K562 (cell line): Measurements from ENCODE around the gene PI4K2B. TPM values are rescaled to one million over a fixed set of nuclear protein-coding genes. Genes with fewer than 3 reads are reported as not detected.

Experiments used
- CHCHD3 ChIP-seq: fragments of 250-450 bp; sonication (Bioruptor Pico); IDR thresholded peaks from 2 replicates; pipeline ENCODE4 v2.1.2; 2022; ENCODE audit warnings: mild to moderate bottlenecking
- CHD2 ChIP-seq: IDR thresholded peaks from 2 replicates; pipeline ENCODE4 v1.6.1; 2011; ENCODE audit warnings: low read depth, low read length
- polyA plus RNA-seq, 8 experiments: library from polyadenylated mRNA; depleted of rRNA in 4 of 8; stranded (reverse) in 5 of 8; unstranded in 3 of 8; fragments of >200 nt; fragmentation: Nextera tagmentation in 2 of 8; fragmentation: Illumina TruSeq in 1 of 8; extraction: Ambion mirVana in 2 of 8; extraction: Trizol in 1 of 8; gene quantifications; 2 replicates each; pipeline versions ENCODE4 v1.2.1 to v1.2.3, GENCODE V29; 2011 to 2014; ENCODE audit warnings: inconsistent platforms in 1 of 8, missing spikeins in 1 of 8
- total RNA-seq, 7 experiments: library from RNA; depleted of rRNA in 6 of 7; stranded (reverse); fragments of >200 nt in 6 of 7; fragmentation: Illumina TruSeq in 2 of 7; extraction: Trizol in 2 of 7; gene quantifications; 2 replicates each; pipeline versions ENCODE4 v1.2.1 to v1.2.3, GENCODE V29; 2011 to 2021; ENCODE audit warnings: low replicate concordance in 1 of 7
- TF ChIP-seq, protein P1 (sequence below), 2 experiments: fragments of 450-650 bp in 1 of 2; sonication (generic) in 1 of 2; formaldehyde crosslinking in 1 of 2; IDR thresholded peaks; 2 replicates each; pipeline versions ENCODE4 v1.7.1 to v1.9.0; 2016 to 2022; ENCODE audit warnings: inconsistent platforms in 1 of 2, mild to moderate bottlenecking in 1 of 2, missing genetic modification reagents in 1 of 2
- TF ChIP-seq, protein P2 (sequence below): sonication (generic); formaldehyde crosslinking; IDR thresholded peaks from 2 replicates; pipeline ENCODE4 v1.8.0; 2022; ENCODE audit warnings: mild to moderate bottlenecking, missing genetic modification reagents
- TF ChIP-seq, protein P3 (sequence below), 2 experiments: fragments of 450-650 bp; IDR thresholded peaks; 2 replicates each; pipeline ENCODE4 v1.6.1; 2018; ENCODE audit warnings: mild to moderate bottlenecking in 2 of 2, low read depth in 1 of 2; ENCODE audit not compliant: partially characterized antibody in 2 of 2
- TF ChIP-seq, protein P4 (sequence below): fragments of 450-650 bp; IDR thresholded peaks from one replicate; pipeline ENCODE4 v1.6.1; 2018; ENCODE audit warnings: mild to moderate bottlenecking, moderate library complexity; ENCODE audit not compliant: partially characterized antibody

The PI4K2B gene
- total and polyA plus RNA-seq, 9 of the 15 experiments (the other 6 are each of a cell fraction or from before 2014, with no cell fraction given) = 4.5 to 21.4 (median 16.5) TPM

DNA sequence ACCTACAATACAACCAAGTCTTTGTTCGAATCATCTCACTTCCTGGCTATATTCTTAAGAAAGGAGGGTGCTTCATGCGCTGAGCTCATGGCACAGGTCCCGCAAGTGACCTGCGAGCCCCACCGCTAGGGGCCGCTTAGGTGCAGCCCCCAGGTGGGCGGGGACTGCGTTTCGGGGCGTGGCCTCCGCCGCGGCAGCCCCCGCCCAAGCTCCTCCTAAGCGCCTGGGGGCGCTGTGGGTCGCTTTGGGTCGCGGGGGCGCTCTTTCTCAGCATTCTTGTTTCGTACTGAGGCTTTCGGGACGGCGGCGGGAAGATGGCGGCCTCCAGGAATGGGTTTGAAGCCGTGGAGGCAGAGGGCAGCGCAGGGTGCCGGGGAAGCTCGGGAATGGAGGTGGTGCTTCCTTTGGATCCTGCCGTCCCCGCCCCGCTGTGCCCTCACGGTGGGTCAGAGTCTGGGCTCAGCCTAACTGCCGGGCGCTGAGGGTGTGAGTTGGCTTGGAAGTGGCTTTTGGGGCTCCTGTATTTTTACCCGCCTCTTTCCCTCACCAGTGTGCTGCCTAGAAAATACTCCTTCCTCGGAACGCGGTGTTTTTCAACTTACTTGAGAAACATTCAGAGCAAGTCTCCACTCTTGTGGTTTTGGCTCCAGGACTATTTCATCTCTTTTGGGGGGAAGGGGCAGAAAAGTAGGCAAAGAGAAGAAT, 78.8 kb downstream of the PI4K2B start, which contains the start of gene ZCCHC4 (continued):
- TF ChIP-seq, protein P1, sequence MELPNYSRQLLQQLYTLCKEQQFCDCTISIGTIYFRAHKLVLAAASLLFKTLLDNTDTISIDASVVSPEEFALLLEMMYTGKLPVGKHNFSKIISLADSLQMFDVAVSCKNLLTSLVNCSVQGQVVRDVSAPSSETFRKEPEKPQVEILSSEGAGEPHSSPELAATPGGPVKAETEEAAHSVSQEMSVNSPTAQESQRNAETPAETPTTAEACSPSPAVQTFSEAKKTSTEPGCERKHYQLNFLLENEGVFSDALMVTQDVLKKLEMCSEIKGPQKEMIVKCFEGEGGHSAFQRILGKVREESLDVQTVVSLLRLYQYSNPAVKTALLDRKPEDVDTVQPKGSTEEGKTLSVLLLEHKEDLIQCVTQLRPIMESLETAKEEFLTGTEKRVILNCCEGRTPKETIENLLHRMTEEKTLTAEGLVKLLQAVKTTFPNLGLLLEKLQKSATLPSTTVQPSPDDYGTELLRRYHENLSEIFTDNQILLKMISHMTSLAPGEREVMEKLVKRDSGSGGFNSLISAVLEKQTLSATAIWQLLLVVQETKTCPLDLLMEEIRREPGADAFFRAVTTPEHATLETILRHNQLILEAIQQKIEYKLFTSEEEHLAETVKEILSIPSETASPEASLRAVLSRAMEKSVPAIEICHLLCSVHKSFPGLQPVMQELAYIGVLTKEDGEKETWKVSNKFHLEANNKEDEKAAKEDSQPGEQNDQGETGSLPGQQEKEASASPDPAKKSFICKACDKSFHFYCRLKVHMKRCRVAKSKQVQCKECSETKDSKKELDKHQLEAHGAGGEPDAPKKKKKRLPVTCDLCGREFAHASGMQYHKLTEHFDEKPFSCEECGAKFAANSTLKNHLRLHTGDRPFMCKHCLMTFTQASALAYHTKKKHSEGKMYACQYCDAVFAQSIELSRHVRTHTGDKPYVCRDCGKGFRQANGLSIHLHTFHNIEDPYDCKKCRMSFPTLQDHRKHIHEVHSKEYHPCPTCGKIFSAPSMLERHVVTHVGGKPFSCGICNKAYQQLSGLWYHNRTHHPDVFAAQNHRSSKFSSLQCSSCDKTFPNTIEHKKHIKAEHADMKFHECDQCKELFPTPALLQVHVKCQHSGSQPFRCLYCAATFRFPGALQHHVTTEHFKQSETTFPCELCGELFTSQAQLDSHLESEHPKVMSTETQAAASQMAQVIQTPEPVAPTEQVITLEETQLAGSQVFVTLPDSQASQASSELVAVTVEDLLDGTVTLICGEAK (IDR thresholded peaks at IDR 0.05) = no peak
- TF ChIP-seq, protein P1 (CRISPR knock-in tag; IDR thresholded peaks at IDR 0.05) = no peak
- TF ChIP-seq, protein P2, sequence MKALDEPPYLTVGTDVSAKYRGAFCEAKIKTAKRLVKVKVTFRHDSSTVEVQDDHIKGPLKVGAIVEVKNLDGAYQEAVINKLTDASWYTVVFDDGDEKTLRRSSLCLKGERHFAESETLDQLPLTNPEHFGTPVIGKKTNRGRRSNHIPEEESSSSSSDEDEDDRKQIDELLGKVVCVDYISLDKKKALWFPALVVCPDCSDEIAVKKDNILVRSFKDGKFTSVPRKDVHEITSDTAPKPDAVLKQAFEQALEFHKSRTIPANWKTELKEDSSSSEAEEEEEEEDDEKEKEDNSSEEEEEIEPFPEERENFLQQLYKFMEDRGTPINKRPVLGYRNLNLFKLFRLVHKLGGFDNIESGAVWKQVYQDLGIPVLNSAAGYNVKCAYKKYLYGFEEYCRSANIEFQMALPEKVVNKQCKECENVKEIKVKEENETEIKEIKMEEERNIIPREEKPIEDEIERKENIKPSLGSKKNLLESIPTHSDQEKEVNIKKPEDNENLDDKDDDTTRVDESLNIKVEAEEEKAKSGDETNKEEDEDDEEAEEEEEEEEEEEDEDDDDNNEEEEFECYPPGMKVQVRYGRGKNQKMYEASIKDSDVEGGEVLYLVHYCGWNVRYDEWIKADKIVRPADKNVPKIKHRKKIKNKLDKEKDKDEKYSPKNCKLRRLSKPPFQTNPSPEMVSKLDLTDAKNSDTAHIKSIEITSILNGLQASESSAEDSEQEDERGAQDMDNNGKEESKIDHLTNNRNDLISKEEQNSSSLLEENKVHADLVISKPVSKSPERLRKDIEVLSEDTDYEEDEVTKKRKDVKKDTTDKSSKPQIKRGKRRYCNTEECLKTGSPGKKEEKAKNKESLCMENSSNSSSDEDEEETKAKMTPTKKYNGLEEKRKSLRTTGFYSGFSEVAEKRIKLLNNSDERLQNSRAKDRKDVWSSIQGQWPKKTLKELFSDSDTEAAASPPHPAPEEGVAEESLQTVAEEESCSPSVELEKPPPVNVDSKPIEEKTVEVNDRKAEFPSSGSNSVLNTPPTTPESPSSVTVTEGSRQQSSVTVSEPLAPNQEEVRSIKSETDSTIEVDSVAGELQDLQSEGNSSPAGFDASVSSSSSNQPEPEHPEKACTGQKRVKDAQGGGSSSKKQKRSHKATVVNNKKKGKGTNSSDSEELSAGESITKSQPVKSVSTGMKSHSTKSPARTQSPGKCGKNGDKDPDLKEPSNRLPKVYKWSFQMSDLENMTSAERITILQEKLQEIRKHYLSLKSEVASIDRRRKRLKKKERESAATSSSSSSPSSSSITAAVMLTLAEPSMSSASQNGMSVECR (CRISPR knock-in tag) = peak; percentile 80
- TF ChIP-seq, protein P3, sequence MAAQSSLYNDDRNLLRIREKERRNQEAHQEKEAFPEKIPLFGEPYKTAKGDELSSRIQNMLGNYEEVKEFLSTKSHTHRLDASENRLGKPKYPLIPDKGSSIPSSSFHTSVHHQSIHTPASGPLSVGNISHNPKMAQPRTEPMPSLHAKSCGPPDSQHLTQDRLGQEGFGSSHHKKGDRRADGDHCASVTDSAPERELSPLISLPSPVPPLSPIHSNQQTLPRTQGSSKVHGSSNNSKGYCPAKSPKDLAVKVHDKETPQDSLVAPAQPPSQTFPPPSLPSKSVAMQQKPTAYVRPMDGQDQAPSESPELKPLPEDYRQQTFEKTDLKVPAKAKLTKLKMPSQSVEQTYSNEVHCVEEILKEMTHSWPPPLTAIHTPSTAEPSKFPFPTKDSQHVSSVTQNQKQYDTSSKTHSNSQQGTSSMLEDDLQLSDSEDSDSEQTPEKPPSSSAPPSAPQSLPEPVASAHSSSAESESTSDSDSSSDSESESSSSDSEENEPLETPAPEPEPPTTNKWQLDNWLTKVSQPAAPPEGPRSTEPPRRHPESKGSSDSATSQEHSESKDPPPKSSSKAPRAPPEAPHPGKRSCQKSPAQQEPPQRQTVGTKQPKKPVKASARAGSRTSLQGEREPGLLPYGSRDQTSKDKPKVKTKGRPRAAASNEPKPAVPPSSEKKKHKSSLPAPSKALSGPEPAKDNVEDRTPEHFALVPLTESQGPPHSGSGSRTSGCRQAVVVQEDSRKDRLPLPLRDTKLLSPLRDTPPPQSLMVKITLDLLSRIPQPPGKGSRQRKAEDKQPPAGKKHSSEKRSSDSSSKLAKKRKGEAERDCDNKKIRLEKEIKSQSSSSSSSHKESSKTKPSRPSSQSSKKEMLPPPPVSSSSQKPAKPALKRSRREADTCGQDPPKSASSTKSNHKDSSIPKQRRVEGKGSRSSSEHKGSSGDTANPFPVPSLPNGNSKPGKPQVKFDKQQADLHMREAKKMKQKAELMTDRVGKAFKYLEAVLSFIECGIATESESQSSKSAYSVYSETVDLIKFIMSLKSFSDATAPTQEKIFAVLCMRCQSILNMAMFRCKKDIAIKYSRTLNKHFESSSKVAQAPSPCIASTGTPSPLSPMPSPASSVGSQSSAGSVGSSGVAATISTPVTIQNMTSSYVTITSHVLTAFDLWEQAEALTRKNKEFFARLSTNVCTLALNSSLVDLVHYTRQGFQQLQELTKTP (IDR thresholded peaks at IDR 0.05; ENCODE audit: low read depth in 1 of 2, partially characterized antibody in 2 of 2) = peak; percentile 6 to 68
- TF ChIP-seq, protein P4, sequence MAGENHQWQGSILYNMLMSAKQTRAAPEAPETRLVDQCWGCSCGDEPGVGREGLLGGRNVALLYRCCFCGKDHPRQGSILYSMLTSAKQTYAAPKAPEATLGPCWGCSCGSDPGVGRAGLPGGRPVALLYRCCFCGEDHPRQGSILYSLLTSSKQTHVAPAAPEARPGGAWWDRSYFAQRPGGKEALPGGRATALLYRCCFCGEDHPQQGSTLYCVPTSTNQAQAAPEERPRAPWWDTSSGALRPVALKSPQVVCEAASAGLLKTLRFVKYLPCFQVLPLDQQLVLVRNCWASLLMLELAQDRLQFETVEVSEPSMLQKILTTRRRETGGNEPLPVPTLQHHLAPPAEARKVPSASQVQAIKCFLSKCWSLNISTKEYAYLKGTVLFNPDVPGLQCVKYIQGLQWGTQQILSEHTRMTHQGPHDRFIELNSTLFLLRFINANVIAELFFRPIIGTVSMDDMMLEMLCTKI = no peak
- no peak for TF ChIP-seq CHCHD3
- TF ChIP-seq CHD2 = no peak; the same call in 1 of the 2 replicates
